ENCODE measurements around the gene PTP4A1.

The PTP4A1 gene

DNA sequence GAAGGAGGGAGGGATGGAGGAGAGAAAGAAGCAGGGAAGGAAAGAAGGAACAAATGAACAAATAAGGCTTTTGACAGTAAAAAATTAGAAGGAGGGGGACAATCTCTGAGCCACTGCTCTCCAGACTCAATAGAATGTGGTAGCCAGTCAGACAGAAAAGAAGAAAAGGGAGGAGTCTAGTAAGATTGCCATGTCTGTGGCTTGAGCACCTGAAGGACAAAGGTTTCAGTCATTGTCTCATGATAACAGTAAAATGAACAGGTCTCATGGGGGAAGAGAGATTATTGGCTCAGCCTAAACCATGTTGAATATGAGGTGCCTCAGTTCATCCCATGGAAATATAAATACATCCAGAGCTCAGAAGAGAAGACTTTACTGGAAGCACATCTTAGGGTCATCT, 14.0 kb upstream of the PTP4A1 start:
- DNase-seq, result no peak

GRCh38 chr6:63560801-63561287, 11.4 kb upstream of the PTP4A1 start:
- DNase-seq, result no peak

- DNase-seq, result no peak
Observed at GRCh38 chr6:63561288-63561687, 11.0 kb upstream of the PTP4A1 start.

- no peak for DNase-seq
Observed at GRCh38 chr6:63563235-63563634, 9.0 kb upstream of the PTP4A1 start.

DNA sequence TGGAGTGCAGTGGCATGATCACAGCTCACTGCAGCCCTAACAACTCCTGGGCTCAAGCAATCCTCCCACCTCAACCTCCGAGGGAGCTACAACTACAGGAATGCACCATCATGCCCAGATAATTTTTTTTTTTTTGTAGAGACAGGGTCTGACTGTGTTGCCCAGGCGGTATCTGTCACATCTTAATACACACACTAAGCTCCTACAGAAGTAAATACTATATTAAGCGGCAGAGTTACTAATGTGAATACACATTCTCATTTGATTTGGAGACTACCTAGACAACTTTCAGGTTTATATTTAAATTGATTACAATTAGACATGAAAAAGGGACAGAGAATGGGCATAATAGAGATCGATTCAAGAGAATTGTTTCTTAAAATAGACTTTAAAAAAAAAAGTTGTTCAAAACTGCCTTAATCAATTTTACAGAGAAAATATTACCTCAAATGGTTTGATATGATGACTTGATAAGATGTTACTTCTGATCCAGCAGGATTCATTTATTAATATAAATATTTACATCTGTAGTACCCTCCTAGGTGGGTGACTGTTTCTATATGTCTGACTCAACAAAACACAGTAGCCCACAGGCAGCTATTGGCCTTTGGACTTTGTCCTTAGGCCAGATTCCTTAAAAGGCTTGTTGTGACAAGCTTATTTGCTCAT, 7.1 kb upstream of the PTP4A1 start:
- no peak for DNase-seq

DNA sequence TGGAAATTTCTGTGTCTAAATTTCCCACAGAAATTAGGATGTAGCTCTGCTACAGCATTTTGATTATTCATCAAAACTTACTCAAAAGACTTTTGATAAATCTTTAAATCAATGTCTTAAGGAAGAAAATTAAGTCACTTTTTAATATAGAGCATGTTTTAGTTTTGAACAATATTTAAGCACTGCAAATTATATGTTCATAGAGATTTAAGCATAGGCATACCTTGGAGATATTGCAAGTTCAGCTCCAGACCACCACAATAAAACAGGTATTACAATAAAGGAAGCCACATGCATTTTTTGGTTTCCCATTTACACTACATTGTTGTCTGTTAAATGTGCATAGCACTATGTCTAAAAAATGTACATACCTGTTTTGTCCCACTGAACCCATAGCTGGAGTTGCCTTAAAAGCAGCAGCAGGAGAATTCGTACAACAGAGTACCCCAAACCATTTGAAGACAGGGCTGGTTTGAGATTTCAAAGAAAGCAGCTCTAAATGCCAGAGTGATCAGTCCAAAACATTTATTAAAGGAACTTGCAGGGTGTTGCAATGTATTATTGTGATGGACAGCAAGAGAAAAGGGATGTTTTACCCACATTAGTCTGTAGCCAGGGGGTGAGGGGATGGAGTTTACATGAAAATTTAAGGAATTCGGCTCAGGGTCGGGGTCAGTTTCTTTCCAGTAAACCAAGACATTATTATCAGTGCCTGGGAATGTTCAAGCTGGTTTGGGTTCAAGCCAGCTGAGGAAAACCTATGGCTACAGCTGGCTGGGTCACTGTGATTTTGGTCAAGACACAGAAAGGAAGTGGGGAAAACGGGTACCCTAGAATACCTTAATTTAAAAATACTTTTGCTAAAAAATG, 6.3 kb upstream of the PTP4A1 start:
- DNase-seq, result no peak

DNA sequence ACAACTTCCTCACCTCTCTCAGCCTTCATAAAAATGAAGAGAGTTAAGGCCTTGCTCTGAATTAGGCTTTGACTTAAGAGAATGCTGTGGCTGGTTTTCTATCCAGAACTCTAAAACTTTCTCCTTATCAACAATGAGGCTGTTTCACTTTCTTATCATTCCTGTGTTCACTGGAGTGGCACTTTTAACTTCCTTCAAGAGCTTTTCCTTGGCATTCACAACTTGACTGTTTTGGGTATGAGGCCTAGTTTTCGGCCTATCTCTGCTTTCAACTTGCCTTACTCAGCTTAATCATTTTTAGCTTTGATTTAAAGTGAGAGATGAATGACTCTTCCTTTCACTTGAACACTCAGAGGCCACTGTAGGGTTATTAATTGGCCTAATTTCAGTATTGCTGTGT, 4.3 kb upstream of the PTP4A1 start:
- no peak for DNase-seq

GRCh38 chr6:63571361-63572043, 778 bp upstream of the PTP4A1 start:
- DNase-seq, result peak; percentile 35

- no peak for DNase-seq
Observed at GRCh38 chr6:63572747-63573075, 431 bp downstream of the PTP4A1 start.

GRCh38 chr6:63573076-63573898, 1.0 kb downstream of the PTP4A1 start:
- peak; percentile 67 for DNase-seq

DNA sequence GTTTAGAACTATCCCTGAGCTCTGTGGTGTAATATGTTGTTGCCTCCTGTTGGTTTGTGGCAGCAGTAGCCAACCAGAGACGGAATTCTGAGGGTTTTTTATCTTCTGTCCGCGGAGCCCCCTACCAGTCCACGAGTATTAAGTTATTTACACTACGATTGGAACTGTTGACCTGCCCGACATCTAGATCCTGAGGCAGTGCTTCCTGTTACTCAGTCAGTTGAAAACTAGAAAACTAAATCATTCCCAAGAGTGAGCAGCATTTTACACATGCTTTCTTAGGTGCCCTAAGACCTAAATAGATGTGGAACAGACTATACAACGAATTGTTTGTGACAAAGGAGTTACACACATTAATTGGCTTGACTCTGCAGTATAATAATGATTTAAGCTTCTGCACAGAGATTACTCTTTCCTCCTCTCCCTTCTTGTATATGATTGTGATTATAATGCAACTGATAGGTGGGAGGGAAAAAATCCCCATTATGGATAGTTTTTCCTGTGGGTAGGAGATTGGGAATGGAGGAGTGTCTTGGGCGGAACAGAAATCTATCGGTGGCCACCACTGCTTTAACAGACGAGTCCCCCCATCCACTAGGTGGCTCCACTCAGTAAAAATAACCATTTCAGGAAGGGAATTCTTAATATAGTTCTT, 1.7 kb downstream of the PTP4A1 start:
- DNase-seq, result peak; percentile 10

DNA sequence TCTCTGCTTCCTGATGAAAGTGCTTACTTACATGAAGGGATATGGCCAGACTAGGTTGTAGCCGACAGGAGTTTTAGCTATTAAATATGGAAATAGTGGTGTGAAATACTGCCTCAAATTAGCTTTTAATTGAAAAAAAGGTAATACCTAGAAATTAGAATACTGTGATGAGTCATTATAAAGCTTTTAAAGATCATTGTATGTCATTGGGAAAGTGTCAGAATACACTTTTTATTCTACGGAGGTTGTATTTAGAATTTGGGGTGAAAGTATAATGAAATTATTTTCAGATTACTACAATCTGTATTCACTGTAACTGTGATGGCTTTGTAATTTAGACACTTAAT, 2.2 kb downstream of the PTP4A1 start:
- no peak for DNase-seq

DNA sequence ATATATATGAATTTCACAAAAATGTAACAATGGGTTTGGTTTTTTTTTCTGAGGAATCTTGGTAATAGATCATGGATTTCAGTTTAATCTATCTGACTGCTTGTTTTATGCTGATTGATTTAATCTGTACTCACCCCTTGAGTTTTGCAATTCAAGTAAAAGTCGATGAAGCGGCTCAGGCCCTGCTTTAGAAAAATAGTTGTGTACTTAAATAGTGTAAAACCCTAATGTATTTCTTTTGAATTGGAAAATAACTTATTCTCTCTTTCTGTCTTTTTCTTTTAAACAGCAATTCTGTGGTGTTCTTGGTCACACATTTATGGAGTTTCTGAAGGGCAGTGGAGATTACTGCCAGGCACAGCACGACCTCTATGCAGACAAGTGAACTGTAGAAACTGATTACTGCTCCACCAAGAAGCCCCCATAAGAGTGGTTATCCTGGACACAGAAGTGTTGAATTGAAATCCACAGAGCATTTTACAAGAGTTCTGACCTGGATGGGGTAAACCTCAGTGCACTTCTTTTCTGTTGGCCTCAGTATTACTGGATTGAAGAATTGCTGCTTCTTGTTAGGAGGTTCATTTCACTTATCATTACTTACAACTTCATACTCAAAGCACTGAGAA, 4.0 kb downstream of the PTP4A1 start:
- no peak for DNase-seq

GRCh38 chr6:63576985-63577712, 4.9 kb downstream of the PTP4A1 start:
- no peak for DNase-seq

DNA sequence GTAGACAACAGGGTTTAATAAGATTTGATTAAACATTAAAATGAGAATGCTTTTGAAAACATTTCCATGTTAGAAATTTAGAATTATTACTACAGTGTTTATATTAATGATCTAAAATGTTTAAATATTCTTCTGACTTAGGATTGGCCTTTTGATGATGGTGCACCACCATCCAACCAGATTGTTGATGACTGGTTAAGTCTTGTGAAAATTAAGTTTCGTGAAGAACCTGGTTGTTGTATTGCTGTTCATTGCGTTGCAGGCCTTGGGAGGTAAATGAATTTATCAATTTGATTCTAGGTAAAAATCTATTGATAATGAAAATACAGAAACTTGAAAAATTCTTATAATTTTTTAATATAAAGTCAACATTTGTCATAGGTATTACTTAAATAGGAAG, 6.5 kb downstream of the PTP4A1 start:
- DNase-seq, result no peak

DNA sequence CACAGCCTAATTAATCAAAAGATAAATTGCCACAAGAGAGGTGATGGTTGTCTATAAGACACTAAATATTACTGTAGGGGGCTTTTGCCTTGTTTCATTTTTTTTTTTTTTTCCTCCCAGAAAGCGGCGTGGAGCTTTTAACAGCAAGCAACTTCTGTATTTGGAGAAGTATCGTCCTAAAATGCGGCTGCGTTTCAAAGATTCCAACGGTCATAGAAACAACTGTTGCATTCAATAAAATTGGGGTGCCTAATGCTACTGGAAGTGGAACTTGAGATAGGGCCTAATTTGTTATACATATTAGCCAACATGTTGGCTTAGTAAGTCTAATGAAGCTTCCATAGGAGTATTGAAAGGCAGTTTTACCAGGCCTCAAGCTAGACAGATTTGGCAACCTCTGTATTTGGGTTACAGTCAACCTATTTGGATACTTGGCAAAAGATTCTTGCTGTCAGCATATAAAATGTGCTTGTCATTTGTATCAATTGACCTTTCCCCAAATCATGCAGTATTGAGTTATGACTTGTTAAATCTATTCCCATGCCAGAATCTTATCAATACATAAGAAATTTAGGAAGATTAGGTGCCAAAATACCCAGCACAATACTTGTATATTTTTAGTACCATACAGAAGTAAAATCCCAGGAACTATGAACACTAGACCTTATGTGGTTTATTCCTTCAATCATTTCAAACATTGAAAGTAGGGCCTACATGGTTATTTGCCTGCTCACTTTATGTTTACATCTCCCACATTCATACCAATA, 7.8 kb downstream of the PTP4A1 start:
- DNase-seq, result no peak

DNA sequence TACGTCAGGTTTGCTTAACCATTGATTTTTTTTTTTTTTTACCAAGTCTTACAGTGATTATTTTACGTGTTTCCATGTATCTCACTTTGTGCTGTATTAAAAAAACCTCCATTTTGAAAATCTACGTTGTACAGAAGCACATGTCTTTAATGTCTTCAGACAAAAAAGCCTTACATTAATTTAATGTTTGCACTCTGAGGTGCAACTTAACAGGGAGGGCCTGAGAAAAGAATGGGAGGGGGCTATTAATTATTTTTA, 8.4 kb downstream of the PTP4A1 start:
- no peak for DNase-seq

- no peak for DNase-seq
Observed at GRCh38 chr6:63581355-63582013, 9.2 kb downstream of the PTP4A1 start.

DNA sequence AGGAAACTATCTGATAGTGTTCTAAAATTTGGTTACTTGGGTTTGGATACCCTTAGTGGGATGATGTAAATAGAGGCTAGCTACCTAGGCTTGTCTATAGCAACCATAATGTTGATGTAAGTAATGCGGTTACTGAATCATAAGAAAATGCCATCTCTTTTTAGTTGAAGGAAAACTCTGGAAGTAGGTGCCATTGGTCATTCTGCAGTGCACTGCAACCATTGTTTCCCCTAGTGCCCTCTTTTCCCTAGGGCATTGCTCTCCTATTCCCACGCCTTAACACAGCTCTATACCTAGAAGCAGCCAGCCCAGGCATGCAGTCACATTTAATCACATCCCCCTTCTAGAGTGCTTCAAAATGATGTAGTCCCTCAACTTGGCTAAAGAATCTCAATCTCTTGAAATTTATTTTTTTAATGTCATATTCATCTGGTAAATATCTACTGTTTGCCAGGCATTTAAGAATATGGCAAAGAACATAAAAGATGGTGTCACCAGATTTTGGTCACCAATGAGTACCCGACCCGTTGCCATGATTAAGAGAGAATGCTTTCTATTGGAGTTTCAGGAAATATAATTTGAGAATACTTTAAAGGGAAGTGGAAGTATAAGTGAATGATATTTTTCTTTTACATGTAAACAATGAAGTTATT, 10.4 kb downstream of the PTP4A1 start:
- no peak for DNase-seq

DNA sequence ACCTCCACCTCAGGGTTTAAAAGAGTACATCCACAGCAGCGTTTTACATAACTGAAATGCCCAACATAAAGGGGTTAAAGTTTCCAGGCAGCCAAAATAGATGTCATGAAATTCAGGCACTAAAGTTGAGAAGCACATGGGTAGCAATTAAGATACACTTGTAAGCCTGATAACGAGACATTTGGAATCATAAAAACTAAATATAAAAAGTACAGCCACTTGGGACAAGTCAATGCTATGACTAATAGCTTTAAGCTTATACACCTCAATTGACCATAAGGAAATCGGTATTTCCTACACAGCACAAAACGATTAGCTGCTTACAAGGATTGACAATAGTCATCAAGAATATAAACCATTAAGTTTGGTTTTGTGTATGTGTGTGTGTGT, 11.8 kb downstream of the PTP4A1 start:
- no peak for DNase-seq

All from stimulated activated naive CD4-positive, alpha-beta T cell treated with Interleukin-2 at 50 U/mL for 16 hours (primary cell).